Measurements from ENCODE around the gene CLCA2.

GRCh38 chr1:86423873-86424272 lies at the start of gene CLCA2:
- TF ChIP-seq CTCF (conservative IDR thresholded peaks at IDR 0.05 in 1 of 2, IDR thresholded peaks at IDR 0.05 in 1 of 2; ENCODE audit: low read depth in 1 of 2, low read length in 2 of 2) (no peak), EZH2 (IDR thresholded peaks at IDR 0.05; ENCODE audit: low read length, missing control alignments) (no peak)
